Measurements from ENCODE around the gene PTH2R. TPM values are rescaled to one million over a fixed set of nuclear protein-coding genes. Genes with fewer than 3 reads are reported as not detected.
"Not testable (repeated sequence)": the region's sequence is repeated elsewhere in the genome, so short reads cannot be mapped to it uniquely, and the experiment has no call there.

PTH2R gene
- total and polyA plus RNA-seq, 2 of the 13 experiments (the other 11 are each of a cell fraction or from before 2014, with no cell fraction given) = 0.04 TPM; not detected in 1

DNA sequence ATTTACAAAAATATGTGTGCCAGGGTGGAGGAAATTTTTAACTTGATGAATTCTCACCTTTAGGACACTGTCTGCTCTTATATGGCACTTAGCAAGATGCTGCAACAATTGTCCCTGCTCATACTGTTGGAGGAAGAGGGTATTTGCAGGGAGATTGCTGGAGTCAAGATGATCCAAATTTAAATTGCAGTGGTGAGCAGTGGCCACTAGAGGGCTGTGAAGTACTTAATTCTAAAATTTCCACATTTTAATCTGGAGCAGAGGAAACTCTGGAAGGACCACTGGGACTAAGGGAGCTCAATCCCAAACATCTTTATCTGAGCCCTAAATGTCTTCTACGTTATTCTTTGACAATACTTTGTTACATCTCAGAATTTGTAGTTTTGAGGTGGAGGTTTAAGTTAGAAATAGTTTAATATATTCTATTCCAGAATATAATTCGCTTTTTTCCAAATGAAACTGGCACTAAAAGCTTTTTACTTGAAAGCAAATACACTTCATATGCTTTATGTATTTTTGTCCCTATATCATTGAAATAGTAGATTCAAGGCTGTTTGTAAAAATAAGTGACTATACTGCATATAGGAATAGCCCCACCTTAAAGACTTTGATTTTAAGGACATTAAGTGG lies 33.0 kb upstream of the PTH2R start (continued):
- TF ChIP-seq, protein P1, sequence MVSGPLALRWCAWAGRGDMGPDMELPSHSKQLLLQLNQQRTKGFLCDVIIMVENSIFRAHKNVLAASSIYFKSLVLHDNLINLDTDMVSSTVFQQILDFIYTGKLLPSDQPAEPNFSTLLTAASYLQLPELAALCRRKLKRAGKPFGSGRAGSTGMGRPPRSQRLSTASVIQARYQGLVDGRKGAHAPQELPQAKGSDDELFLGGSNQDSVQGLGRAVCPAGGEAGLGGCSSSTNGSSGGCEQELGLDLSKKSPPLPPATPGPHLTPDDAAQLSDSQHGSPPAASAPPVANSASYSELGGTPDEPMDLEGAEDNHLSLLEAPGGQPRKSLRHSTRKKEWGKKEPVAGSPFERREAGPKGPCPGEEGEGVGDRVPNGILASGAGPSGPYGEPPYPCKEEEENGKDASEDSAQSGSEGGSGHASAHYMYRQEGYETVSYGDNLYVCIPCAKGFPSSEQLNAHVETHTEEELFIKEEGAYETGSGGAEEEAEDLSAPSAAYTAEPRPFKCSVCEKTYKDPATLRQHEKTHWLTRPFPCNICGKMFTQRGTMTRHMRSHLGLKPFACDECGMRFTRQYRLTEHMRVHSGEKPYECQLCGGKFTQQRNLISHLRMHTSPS (CRISPR knock-in tag; IDR thresholded peaks at IDR 0.05; ENCODE audit: low read depth) = no peak
- TF ChIP-seq RELA (CRISPR knock-in tag; IDR thresholded peaks at IDR 0.05) (no peak), POLR2AphosphoS2 (IDR thresholded peaks at IDR 0.05; ENCODE audit: low read depth, low read length) (no peak)
- TF ChIP-seq, protein P2, sequence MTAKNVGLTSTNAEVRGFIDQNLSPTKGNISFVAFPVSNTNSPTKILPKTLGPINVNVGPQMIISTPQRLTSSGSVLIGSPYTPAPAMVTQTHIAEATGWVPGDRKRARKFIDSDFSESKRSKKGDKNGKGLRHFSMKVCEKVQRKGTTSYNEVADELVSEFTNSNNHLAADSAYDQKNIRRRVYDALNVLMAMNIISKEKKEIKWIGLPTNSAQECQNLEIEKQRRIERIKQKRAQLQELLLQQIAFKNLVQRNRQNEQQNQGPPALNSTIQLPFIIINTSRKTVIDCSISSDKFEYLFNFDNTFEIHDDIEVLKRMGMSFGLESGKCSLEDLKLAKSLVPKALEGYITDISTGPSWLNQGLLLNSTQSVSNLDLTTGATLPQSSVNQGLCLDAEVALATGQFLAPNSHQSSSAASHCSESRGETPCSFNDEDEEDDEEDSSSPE (CRISPR knock-in tag; IDR thresholded peaks at IDR 0.05) = no peak

DNA sequence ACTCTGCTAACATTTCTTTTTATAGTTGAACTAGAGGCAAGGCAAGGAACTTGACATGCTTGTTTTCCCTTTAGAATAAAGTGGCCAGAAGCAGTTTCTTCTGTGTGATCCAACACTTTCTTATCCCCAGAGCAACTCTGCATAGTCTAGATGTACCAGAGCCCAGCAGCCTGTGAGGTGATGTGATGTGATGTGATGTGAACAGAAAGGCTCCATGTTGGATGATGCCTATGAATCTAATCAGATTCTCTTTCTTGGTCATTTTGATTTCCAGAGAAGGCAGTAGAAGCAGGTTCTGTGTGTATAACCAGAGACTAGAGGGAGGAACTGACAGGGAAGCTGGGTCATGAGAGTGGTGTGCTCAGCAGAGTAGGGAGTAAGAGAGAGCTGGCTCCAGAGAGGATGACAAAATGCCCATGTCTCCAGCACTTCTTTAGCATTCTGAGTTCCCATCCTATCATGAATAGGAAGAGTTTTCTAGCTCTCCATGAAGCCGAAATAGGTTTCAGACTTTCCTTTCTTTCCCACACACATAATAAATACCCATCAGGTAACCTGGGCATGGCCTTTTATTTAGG lies 31.0 kb upstream of the PTH2R start:
- POLR2A ChIA-PET = no interaction called here
- CTCF ChIA-PET (ENCODE audit: low intra/inter-chr PET ratio, low total read pairs) = no interaction called here
- 5% methylated on average over 1 of the region's 1 CpG for WGBS (ENCODE audit: low lambda C conversion rate)
- no peak for FAIRE-seq
- intact Hi-C loops (cut with micrococcal nuclease; ENCODE audit: unreplicated experiment) (no loop called here), in situ Hi-C loops (cut with HindIII; ENCODE audit: extremely low pct_ligation_motif_present, low pct_unique_long_range_greater_than_20kb) (loop anchor here (25.0 kb wide), 1 partner anchor 1812 kb away; no protein-coding TSS in a partner anchor)
- H3K9me3 ChIP-seq (ENCODE audit: low read length) = no peaks in the 10 kb centered on the region
- BruUV-seq (replicated peaks) = no TSS peak
- no peaks in the 10 kb centered on the region for H4K20me1 ChIP-seq (ENCODE audit: insufficient read depth, low read length)
- H3K27ac ChIP-seq (ENCODE audit: extremely low read length, insufficient read depth, low read length) = no peak overlapping the region
- no peaks in the 10 kb centered on the region for H3K27me3 ChIP-seq (ENCODE audit: control insufficient read depth in 1 of 2, insufficient read depth in 2 of 2, low read length in 2 of 2)
- H3K79me2 ChIP-seq (ENCODE audit: insufficient read depth, low read length) = no peaks in the 10 kb centered on the region
- peak; percentile 36; the same call in 1 of the 3 replicates for ATAC-seq
- DNase-seq (ENCODE audit: low spot score) = no peak
- no peak overlapping the region for H3K4me3 ChIP-seq (replicated peaks in 1 of 3; ENCODE audit: insufficient read depth in 1 of 3, low read depth in 2 of 3, low read length in 3 of 3)
- no peaks in the 10 kb centered on the region for H3K36me3 ChIP-seq (replicated peaks in 1 of 2; ENCODE audit: control insufficient read depth in 1 of 2, insufficient read depth in 2 of 2, low read length in 2 of 2)
- no peak overlapping the region for H2AFZ ChIP-seq (ENCODE audit: low read length)
- H3K4me2 ChIP-seq (ENCODE audit: low read depth, low read length) = no peak overlapping the region
- H3K9ac ChIP-seq (ENCODE audit: insufficient read depth, low read depth, low read length) = no peak overlapping the region
- peaks cover 11% of the 10 kb centered on the region for H3K4me1 ChIP-seq (ENCODE audit: insufficient read depth, low read length)
- TF ChIP-seq ADNP (CRISPR knock-in tag; IDR thresholded peaks at IDR 0.05) = no peak
- TF ChIP-seq, protein P3, sequence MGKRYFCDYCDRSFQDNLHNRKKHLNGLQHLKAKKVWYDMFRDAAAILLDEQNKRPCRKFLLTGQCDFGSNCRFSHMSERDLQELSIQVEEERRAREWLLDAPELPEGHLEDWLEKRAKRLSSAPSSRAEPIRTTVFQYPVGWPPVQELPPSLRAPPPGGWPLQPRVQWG (CRISPR knock-in tag; IDR thresholded peaks at IDR 0.05; ENCODE audit: borderline replicate concordance, low read depth) = no peak

DNA sequence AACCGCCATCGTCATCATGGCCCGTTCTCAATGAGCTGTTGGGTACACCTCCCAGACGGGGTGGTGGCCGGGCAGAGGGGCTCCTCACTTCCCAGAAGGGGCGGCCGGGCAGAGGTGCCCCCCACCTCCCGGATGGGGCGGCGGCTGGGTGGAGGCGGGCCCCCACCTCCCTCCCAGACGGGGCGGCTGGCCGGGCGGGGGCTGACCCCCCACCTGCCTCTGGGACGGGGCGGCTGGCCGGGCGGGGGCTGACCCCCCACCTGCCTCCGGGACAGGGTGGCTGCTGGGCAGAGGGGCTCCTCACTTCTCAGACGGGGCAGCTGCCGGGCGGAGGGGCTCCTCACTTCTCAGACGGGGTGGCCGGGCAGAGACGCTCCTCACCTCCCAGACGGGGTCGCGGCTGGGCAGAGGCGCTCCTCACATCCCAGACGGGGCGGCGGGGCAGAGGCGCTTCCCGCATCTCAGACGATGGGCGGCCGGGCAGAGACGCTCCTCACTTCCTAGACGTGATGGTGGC lies 29.2 kb upstream of the PTH2R start:
- ATAC-seq; DNase-seq (ENCODE audit: low spot score); H3K79me2 ChIP-seq (ENCODE audit: insufficient read depth, low read length); H3K9me3 ChIP-seq (ENCODE audit: low read length); H3K36me3 ChIP-seq (replicated peaks in 1 of 2; ENCODE audit: control insufficient read depth in 1 of 2, insufficient read depth in 2 of 2, low read length in 2 of 2); POLR2A ChIA-PET; intact Hi-C loops (cut with micrococcal nuclease; ENCODE audit: unreplicated experiment); H3K4me3 ChIP-seq (replicated peaks in 1 of 3; ENCODE audit: insufficient read depth in 1 of 3, low read depth in 2 of 3, low read length in 3 of 3); H3K9ac ChIP-seq (ENCODE audit: insufficient read depth, low read depth, low read length); FAIRE-seq; H3K4me2 ChIP-seq (ENCODE audit: low read depth, low read length); CTCF ChIA-PET (ENCODE audit: low intra/inter-chr PET ratio, low total read pairs); H3K27me3 ChIP-seq (ENCODE audit: control insufficient read depth in 1 of 2, insufficient read depth in 2 of 2, low read length in 2 of 2); H2AFZ ChIP-seq (ENCODE audit: low read length); H3K4me1 ChIP-seq (ENCODE audit: insufficient read depth, low read length); BruUV-seq (replicated peaks); H3K27ac ChIP-seq (ENCODE audit: extremely low read length, insufficient read depth, low read length); H4K20me1 ChIP-seq (ENCODE audit: insufficient read depth, low read length): not testable (repeated sequence)
- in situ Hi-C loops (cut with HindIII; ENCODE audit: extremely low pct_ligation_motif_present, low pct_unique_long_range_greater_than_20kb) = loop anchor here (25.0 kb wide), 1 partner anchor 1810 kb away; no protein-coding TSS in a partner anchor
- WGBS (ENCODE audit: low lambda C conversion rate) = 71% methylated on average over 14 of the region's 40 CpGs

Data from HepG2 (cell line).